Brain pericyte (primary cell): ENCODE results near the gene TJP3.

Source experiments
- DNase-seq: peaks from one replicate; pipeline ENCODE4 v3.0.0-alpha.2; 2012; ENCODE audit warnings: low read depth, low spot score

TJP3 gene

GRCh38 chr19:3710265-3710812 is 2.2 kb downstream of the TJP3 start:
- DNase-seq, result no peak

- no peak for DNase-seq
Measured at GRCh38 chr19:3712663-3713611, 4.8 kb downstream of the TJP3 start.

- no peak for DNase-seq
Measured at GRCh38 chr19:3716147-3716668, 8.0 kb downstream of the TJP3 start.

- DNase-seq, result no peak
Measured at GRCh38 chr19:3719868-3720267, 11.7 kb downstream of the TJP3 start.

- DNase-seq, result no peak
Measured at GRCh38 chr19:3720349-3720917, 12.2 kb downstream of the TJP3 start.

GRCh38 chr19:3721131-3721886 is 13.1 kb downstream of the TJP3 start:
- DNase-seq, result peak; percentile 65

- no peak for DNase-seq
Measured at GRCh38 chr19:3721887-3722442, 13.8 kb downstream of the TJP3 start.

- no peak for DNase-seq
Measured at GRCh38 chr19:3722443-3723109, 14.4 kb downstream of the TJP3 start.

- DNase-seq, result no peak
Measured at GRCh38 chr19:3723110-3723488, 14.9 kb downstream of the TJP3 start.

- DNase-seq, result no peak
Measured at GRCh38 chr19:3723883-3724282, 15.7 kb downstream of the TJP3 start.

- no peak for DNase-seq
Measured at GRCh38 chr19:3725121-3725520, 16.9 kb downstream of the TJP3 start.

GRCh38 chr19:3725640-3726310 is 17.6 kb downstream of the TJP3 start:
- DNase-seq, result no peak

GRCh38 chr19:3730457-3730958 is 22.3 kb downstream of the TJP3 start:
- DNase-seq, result no peak

- no peak for DNase-seq
Measured at GRCh38 chr19:3732108-3732507, 23.9 kb downstream of the TJP3 start.

- DNase-seq, result no peak
Measured at GRCh38 chr19:3733549-3734309, 25.5 kb downstream of the TJP3 start.

GRCh38 chr19:3734310-3734600 is 26.1 kb downstream of the TJP3 start:
- no peak for DNase-seq

GRCh38 chr19:3736106-3736724 is 28.0 kb downstream of the TJP3 start:
- no peak for DNase-seq

GRCh38 chr19:3737487-3738205 is 29.5 kb downstream of the TJP3 start:
- no peak for DNase-seq
